Measurements from ENCODE around the gene LAMTOR1.
"Not testable (repeated sequence)": the region's sequence is repeated elsewhere in the genome, so short reads cannot be mapped to it uniquely, and the experiment has no call there.

Gene LAMTOR1

GRCh38 chr11:72102946-72103753 is at the start of gene LAMTOR1:
Gene LAMTOR1, minus strand, starts transcription at chr11:72103297. Its CDS starts 73 bp downstream, at chr11:72103224.
- DNase-seq, result peak; percentile 99

GRCh38 chr11:72150882-72151281 is 47.8 kb upstream of the LAMTOR1 start:
- no peak for DNase-seq

GRCh38 chr11:72146625-72147024 is 43.5 kb upstream of the LAMTOR1 start:
- DNase-seq, result no peak

GRCh38 chr11:72144807-72145565 is 41.9 kb upstream of the LAMTOR1 start:
- no peak for DNase-seq

GRCh38 chr11:72142543-72142942 is 39.4 kb upstream of the LAMTOR1 start:
- DNase-seq, result not testable (repeated sequence)

GRCh38 chr11:72142086-72142485 is 39.0 kb upstream of the LAMTOR1 start:
- not testable (repeated sequence) for DNase-seq

DNA sequence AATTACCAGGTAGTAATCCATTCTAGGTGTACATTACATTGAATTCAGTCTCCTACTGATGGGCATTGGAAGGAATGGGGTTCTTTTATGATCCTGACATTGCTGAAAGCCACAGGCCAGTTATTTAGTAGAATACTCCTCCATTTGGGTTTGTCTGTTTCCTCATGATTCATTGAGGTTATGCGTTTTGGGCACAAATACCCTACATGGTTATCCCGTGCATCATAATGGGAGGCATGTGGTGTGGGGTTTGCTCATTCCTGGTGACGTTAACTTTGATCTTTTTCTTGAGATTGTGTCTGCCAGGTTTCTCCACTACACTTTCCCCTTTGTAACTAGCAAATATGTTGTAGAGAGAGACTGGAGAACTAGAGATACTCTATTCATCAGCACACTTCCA is 38.0 kb upstream of the LAMTOR1 start:
- peak; percentile 88 for DNase-seq

DNA sequence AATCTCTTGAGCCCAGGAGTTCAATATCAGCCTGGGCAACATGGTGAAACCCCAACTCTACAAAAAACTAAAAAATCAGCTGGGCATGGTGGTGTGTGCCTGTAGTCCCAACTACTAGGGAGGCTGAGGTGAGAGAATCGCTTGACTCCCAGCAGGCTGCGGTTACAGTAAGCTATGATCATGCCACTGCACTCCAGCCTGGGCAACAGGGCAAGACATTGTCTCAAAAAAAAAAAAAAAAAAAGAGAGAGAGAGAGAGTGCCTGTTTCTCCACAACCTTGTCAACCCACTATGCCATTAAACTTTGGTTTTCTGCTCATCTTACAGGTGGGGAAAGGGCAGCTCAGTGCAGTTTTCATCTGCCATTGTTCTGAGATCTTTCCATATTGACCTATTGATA is 37.6 kb upstream of the LAMTOR1 start:
- DNase-seq, result no peak

- DNase-seq, result no peak
These were observed 36.4 kb upstream of the LAMTOR1 start for GRCh38 chr11:72139500-72139899.

DNA sequence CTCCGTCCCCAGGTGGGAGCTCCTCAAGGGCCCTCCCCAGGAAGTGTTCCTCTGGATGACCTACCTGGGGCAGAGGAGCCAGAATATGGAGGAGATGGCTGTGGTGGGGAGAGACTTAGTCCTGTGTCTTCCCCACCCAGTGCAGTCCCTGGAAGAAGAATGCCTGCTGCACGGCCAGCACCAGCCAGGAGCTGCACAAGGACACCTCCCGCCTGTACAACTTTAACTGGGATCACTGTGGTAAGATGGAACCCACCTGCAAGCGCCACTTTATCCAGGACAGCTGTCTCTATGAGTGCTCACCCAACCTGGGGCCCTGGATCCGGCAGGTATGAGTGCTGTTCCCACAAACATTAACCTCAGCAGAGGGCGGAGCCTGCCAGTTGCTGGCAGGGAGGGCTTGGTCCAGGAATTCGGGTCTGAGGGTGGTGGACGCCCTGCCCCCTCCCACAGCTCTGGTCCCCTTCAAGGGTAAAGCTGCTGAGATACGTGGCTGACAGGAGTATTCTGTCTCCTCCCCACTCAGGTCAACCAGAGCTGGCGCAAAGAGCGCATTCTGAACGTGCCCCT is 35.8 kb upstream of the LAMTOR1 start:
- no peak for DNase-seq

- no peak for DNase-seq
These were observed 33.7 kb upstream of the LAMTOR1 start for GRCh38 chr11:72136684-72137262.

GRCh38 chr11:72135891-72136683 is 33.0 kb upstream of the LAMTOR1 start:
- no peak for DNase-seq

DNA sequence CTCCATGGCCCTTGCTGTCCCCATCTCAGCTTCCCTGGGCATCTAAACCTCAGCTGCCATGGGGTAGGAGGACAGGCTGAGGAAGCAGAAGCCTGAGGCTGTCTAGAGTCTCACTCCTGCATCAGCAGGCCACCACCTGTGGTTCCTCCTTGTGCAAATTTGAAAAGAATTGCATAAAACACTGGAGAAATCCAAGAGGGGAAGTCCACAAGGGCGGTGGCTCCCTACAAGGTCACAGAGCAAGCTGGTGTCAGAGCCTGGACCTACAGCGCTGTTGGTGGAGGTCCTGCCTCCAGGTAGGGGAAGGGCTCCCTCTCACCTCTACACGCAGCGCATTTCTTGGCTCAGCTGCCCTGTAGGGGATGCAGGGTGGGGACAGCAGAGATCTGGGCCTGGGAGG is 32.4 kb upstream of the LAMTOR1 start, which contains the start of gene FOLR3:
Gene FOLR3, plus strand, starts transcription at position 253 of the 400 bp plus-strand sequence. CDS start 228 bp downstream, outside the sequence.
- DNase-seq, result not testable (repeated sequence)

- no peak for DNase-seq
These were observed 29.5 kb upstream of the LAMTOR1 start for GRCh38 chr11:72132646-72133045.

GRCh38 chr11:72129381-72129780 is 26.3 kb upstream of the LAMTOR1 start:
- no peak for DNase-seq

GRCh38 chr11:72127923-72128322 is 24.8 kb upstream of the LAMTOR1 start:
- DNase-seq, result no peak

DNA sequence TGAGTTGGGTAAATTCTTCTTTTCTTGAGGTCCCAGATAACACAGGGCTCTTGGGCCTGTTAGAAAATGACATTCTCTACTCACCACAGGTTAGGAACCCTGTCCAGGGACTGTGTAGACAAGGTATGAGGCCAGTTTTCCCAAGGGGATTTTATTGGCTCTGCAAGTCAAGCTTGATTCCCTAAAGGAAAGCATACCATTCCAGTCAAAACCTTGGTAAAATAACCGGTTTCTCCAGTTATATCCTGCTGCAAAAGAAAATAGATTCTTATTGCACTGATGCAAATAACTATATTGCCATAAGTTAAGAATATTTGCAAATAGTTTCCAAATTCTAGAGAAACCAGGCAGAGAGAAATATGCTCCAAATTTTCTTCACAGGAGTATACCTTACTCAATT is 22.9 kb upstream of the LAMTOR1 start:
- DNase-seq, result no peak

- no peak for DNase-seq
These were observed 20.9 kb upstream of the LAMTOR1 start for GRCh38 chr11:72124046-72124445.

- DNase-seq, result no peak
These were observed 20.1 kb upstream of the LAMTOR1 start for GRCh38 chr11:72123117-72123653.

DNA sequence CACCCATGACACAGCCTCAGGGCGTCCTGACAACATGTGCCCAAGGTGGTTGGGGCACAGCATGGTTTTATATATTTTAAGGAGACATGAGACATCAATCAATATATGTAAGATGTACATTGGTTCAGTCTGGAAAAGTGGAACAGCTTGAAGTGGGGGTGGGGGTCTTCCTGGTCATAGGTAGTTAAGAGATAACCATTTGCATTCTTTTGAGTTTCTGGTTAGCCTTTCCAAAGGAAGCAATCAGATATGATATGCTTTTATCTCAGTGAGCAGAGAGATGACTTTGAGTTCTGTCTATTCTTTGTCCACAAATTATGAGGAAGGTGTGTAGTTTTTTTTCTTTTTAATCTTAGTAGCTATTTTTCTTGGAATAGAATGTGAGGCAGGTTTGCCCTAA is 19.5 kb upstream of the LAMTOR1 start:
- no peak for DNase-seq

GRCh38 chr11:72120930-72121329 is 17.8 kb upstream of the LAMTOR1 start:
- no peak for DNase-seq

DNA sequence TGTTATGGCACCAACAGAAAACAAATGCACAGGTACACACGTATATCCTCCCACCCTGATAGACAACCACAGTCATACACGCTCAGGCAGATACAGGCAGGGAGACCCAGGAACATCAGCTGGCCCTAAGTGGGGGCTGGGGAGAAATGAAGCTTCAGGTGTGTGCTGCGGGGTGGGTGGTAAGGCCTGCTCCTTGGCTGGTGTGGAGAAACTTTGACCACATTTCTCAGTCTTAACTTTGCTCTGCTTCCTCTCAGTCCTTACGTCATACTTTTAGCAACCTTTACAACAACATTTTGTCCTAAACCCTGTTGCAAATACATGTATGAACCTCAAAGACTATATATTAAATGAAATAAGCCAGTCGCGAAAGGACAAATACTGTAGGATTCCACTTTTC is 16.1 kb upstream of the LAMTOR1 start:
- no peak for DNase-seq

Measured in activated CD4-positive, alpha-beta T cell treated with anti-CD3 and anti-CD28 coated beads, Interleukin-2, Interleukin-6, amounts not matched to agents 100 ng/mL and 50 ng/mL, durations not matched to agents 16 hours and 8 hours (primary cell).